Stimulated activated CD8-positive, alpha-beta memory T cell treated with anti-CD3 and anti-CD28 coated beads, Interleukin-12 subunit alpha, Interleukin-12 subunit beta, amount 100 ng/mL, for 24 hours (primary cell): ENCODE measurements around the gene PHAX.
A peak's percentile ranks its signal among the peaks of the same experiment; 100 is the strongest.
"Not testable (repeated sequence)": the region's sequence is repeated elsewhere in the genome, so short reads cannot be mapped to it uniquely, and the experiment has no call there.

ENCODE experiments used
- DNase-seq: peaks from one replicate; pipeline ENCODE4 v3.0.0-alpha.2; 2020; ENCODE audit errors: extremely low read depth

PHAX gene, protein sequence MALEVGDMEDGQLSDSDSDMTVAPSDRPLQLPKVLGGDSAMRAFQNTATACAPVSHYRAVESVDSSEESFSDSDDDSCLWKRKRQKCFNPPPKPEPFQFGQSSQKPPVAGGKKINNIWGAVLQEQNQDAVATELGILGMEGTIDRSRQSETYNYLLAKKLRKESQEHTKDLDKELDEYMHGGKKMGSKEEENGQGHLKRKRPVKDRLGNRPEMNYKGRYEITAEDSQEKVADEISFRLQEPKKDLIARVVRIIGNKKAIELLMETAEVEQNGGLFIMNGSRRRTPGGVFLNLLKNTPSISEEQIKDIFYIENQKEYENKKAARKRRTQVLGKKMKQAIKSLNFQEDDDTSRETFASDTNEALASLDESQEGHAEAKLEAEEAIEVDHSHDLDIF

DNA sequence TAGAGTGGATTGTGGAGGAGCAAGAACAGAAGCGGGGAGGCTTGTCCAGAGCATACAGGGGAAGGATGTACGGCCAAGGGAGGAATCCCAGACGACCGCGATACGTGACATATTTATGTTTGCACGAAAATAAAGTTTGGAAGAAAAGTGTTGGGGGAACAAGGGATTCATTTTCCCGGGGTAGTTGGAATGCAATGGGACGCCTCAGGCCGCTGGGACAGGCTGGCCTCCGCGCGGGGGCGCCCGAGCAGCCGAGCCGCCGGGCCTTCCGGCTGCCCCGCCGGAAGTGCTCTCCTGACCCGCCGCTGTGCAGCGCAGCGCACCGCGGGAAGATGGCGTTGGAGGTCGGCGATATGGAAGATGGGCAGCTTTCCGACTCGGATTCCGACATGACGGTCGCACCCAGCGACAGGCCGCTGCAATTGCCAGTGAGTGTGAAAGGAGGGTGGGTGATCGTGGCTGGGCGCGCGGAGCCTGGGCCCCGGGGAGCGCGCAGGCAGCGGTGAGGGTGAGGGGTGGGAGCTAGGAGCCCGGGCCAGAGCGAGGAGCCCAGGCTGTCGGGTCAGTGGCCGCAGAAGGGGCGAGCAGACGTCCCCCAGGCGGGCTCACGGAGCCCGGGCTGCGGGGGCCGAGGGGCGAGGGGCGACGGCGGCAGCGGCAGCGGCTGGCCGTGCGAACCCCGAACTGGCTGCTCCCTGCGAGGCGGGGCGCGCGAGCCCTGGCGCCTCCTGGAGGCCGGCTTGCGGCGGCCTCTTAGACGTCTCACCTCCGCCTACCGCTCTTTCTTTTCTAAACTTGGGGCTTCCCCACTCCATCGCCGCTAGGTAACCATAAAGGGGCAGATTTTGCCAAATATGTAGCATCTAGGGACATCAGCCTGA is at the start of gene PHAX:
Gene PHAX (plus strand): TSS at position 317 of the 881 bp plus-strand sequence. CDS start 16 bp downstream, at position 333.
- DNase-seq = peak; percentile 39

DNA sequence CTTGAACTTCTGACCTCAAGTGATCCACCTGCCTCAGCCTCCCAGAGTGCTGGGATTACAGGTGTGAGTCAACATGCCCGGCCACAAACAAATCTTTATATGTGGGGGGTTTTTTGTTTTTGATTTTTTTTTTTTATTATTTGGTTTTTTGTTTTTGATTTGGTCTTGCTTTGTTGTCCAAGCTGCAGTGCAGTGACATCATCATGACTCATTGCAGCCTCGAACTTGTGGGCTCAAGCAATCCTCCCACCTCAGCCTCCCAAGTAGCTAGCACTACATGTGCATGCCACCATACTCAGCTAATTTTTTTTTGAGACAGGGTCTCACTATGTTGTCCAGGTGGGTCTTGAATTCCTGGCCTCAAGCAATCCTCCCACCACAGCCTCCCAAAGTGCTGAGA is 48.1 kb upstream of the PHAX start:
- DNase-seq = no peak

DNA sequence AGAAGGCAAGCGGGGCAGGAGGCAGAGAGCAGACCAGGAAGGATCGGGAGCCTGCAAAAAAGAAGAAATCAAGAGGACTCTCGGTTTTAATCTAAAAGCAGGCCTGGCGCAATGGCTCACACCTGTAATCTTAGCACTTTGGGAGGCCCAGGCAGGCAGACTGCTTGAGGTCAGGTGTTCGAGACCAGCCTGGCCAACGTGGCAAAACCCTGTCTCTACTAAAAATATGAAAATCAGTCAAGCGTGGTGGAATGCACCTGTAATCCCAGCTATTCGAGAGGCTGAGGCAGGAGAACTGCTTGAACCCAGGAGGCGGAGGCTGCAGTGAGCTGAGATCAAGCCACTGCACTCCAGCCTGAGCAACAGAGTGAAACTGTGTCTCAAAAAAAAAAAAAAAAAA is 45.6 kb upstream of the PHAX start:
- DNase-seq = not testable (repeated sequence)

DNA sequence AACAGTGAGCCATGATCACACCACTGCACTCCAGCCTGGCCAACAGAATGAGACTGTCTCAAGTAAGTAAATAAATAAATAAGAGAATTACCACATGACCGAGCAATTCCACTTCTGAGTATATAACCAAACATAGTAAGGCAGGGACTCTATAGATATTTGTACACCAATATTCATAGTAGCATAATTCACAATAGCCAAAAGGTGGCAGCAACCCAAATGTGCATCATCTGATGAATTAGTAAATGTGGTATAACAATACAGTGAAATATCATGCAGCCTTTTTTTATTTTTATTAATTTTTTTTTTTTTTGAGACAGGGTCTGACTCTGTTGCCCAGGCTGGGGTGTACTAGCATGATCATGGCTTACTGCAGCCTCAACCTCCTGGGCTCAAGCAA is 38.8 kb upstream of the PHAX start:
- no peak for DNase-seq

DNA sequence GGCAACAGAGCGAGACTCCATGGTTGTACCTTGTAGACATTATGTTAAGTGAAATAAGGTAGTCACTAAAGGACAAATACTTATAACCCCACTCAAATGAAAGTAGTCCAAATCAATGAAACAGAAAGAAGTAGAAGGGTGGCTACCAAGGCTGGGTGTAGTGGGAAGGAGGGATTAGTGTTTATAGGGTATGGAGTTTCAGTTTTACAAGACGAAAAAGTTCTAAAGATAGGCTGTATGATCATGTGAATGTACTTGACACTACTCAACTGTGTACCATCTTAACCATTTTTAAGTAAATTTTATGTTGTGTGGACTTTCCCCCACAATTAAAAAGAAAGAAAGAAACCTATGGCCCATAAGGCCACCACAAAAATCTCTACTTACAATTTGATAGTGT is 37.9 kb upstream of the PHAX start:
- DNase-seq = no peak

DNA sequence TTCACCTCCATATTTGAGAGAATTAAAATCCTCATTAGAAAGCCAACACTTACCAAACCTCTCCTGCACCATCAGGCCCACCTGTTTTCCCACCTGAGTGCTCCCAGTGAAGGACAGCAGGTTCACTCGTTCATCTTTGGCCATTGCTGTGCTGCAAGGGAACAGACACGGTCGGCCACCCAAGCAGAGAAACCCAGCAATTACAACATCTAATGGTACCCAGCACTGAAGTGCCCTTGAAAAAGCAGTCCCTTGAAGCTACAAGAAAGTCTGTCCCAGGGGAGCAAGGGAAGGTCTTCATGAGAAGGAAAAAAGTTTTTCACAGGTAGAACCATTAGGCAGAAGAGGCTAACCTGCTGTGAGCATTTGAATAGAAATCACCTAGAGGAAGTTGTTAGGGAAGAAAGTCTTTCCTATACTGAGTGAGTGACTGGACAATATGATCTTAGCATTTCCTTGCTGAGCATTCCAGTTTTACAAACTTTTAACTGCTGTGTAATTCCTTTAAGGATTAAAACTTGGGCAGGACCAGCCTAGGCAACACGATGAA is 32.5 kb upstream of the PHAX start:
- no peak for DNase-seq

DNA sequence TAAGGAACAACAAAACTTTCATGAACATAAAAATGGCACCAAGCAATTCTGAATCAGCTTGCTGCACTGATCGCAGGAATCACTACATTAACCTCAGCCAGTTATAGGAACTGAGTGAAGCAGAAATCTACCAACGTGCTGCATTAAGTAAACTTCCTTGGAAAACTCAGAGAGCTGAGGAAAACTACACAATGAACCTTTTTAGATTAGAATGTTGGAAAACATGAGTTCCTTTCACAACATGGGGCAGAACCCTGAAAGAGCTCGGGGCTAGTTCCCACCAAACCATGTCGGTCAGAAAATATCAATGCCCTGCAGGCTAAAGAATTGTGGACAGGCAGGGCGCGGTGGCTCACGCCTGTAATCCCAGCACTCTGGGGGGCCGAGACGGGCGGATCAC is 25.1 kb upstream of the PHAX start:
- DNase-seq = no peak

DNA sequence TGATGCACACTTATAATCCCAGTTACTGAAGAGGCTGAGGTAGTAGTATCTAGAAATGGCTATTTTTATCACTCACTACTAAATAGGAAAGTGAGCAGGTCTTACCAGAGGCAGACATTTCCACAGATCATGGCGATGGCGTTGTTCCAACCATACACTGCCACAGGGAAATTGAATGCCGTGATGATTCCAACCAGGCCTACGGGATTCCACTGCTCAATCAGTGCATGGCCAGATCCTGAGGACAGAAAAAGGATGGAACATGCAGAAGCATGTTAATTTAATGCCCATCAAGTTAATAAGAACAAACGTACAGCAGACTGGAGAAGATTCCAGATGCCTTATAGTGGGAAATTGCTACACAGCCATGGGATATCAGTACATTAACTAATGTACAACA is 23.8 kb upstream of the PHAX start:
- DNase-seq = no peak

DNA sequence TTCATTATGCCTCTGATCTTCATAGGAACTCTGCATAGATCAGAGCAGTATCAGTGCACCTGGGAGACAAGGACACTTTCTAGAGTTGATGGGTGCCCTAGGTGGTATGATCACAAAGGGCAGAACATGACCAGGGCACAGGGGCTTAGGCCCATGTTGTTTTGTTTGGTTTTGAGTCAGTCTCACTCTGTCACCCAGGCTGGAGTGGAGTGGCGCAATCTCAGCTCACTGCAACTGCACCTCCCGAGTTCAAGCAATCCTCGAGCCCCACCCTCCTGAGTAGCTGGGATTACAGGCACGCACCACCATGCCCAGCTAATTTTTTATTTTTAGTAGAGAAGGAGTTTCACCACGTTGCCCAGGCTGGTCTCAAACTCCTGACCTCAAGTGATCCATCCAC is 23.3 kb upstream of the PHAX start:
- DNase-seq = no peak

DNA sequence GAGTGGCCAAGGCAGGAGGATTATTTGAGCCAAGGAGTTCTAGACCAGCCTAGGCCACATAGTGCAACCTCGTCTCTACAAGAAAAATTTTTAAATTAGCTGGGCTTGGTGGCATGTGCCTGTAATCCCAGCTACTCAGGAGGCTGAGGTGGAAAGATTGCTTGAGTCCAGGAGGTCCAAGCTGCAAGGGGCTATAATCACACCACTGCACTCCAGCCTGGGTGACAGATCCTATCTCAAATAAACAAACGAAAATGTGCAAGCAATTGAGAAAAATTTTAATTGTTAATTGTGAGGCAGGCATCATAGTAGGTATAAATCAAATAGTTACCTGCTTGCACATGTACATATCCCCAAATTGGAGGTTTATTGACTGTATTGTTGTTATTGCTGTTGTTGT is 21.0 kb upstream of the PHAX start:
- no peak for DNase-seq

DNA sequence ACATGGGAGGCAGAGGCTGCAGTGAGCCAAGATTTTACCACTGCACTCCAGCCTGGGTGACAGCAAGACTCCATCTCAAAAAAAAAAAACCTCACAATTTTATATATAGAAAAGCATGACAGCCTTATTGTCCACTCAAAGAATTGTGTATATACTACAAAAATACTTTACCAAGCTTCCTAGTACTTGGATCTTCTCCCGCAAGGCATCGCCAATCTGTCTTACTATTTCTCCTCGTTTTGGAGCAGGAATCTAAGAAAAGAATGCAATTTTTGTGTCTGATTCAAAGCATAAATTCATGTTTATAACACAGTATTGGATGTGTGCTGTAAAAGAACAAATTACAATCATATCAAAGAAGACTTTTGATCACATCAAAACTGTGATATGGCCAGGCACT is 17.0 kb upstream of the PHAX start:
- DNase-seq = no peak

DNA sequence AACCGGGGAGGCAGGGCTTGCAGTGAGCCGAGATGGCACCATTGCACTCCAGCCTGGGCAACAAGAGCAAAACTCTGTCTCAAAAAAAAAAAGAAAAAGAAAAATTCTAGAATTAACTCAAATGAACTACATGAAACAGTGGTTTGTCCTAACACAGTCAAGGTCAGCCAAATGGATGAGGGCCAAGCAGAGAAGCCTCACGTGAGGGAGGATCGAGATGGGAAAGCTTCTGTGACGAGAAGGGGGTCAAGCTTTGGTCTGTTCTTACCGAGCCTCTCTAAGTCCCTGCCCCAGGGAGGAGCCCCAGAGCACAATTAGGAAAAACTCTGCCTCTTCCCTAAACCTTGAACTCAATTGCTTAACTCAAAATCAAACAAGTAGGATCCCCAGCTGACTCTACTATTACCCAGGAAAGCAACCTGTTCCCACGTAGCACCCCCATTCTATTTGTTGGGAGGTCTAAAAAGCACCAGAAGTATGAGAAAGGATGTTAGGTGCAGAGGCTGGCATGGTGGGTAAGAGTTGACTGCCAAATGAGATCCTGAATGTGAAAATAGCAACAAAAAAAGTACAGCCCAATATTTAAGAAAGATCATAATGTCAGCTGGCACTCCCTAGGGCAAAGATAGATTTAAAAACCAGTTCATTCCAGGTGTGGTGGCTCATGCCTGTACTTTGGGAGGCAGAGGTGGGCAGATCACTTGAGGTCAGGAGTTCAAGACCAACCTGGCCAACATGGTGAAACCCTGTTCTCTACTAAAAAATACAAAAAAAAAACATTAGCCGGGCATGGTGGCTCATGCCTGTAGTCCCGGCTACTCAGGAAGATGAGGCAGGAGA is 13.0 kb upstream of the PHAX start:
- no peak for DNase-seq

DNA sequence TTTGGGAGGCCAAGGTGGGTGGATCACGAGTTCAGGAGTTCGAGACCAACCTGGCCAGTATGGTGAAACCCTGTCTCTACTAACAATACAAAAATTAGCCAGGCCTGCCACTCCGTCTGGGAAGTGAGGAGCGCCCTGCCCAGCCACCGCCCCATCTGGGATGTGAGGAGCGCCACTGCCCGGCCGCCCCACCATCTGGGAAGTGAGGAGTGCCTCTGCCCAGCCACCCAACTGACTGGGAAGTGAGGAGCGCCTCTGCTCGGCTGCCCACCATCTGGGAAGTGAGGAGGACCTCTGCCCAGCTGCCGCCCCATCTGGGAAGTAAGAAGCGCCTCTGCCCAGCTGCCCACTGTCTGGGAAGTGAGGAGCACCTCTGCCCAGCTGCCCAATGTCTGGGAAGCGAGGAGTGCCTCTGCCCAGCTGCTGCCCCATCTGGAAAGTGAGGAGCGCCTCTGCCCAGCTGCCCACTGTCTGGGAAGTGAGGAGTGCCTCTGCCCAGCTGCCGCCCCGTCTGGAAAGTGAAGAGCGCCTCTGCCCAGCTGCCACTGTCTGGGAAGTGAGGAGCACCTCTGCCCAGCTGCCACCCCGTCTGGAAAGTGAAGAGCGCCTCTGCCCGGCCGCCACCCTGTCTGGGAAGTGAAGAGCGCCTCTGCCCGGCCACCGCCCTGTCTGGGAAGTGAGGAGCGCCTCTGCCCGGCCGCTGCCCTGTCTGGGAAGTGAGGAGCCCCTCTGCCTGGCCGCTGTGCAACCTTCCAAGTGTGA is 11.0 kb upstream of the PHAX start:
- no peak for DNase-seq

DNA sequence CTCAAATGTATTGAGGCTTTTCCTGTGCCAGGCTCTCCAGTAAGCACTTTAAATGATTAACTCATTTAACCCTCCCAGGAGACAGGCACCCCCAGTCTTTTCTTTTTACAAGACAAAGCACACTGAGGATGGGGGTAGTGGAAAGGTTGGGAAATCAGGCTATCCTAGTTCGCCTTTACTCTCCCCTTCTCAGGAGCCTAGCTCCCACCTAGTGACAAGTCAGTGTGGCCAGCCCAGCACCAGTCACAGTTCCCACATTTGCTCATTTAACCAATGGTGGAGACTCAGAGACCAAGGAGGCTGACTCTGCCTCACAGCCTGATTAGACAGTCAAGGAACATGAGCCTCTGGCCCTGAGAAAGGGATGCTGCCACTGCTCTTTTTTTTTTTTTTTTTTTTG is 9.2 kb upstream of the PHAX start:
- DNase-seq = no peak

DNA sequence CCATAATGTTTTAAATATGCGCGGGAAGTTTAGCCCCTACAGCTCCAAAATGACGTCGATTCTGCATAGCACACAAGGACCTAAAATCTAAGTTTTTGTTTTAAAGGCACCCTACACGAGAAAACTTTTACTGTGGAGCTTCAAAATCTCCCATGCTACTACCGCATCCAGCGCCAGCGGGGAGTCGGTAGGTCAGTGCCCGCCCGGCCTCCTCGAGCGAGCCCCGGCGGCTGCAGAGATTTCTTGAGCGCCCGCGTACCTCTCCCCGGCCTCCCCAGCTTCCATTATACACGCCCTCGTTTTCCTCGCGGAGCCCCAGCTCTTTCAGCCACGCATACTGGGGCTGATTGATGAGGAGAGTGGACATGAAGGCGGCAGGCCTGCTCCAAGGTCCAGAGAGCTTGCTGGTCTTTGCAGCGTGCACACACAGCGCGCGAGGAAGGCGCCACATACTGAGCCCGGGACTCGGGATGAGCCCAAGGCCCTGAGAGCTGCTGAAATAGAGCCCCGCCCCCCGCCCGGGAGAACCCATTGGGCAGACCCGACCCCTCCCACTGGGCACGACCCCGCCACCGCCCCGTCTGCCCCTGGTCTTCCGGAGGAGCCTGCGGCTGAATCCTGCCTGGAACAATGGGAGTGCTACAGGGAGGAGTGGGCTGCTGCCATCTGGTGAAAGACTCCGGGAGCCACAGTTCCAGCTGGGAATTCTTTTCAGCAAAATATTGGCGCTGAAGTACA is 5.8 kb upstream of the PHAX start, which contains the start of gene ALDH7A1:
Gene ALDH7A1 (minus strand): TSS at position 472 of the 738 bp plus-strand sequence. CDS start 21 bp downstream, at position 451.
- no peak for DNase-seq

DNA sequence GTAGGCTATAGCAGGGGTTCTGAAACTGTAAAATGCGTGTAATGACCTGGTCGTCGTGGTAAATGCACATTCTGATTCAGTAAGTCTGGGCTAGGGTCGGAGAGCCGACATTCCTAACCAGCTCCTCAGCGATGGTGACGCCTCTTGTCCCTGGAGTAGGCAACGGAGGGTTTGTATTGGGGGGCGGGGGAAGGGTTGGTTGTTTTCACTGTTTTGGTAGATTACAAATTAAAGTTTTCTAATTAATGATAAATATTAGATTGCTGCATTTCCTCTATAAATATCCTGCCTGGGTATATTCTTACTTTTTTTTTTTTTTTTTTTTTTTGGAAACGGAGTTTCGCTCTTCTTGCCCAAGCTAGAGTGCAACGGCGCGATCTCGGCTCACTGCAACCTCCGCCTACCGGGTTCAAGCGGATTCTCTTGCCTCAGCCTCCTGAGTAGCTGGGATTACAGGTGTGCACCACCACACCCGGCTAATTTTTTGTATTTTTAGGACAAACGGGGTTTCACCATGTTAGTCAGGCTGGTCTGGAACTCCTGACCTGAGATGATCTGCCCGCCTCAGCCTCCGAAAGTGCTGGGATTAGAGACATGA is 5.2 kb upstream of the PHAX start:
- no peak for DNase-seq

DNA sequence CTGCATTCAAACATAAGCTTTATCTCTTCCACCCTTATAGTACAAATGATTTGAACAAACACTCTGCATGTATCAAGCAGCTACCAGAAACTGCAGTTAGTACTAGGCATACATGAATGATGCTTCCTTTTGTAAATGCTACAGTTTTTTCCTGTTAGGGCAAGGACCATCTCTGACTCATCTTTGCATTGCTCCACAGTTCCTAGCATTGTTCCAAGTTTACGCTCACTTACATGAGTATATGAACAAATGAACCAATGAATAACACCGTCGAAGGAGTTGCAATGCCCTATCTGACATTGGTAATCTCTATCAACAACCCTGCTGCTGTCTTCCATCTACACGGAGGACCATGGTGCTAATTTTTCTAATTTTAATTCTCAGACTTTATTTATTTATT is 3.6 kb upstream of the PHAX start:
- no peak for DNase-seq

DNA sequence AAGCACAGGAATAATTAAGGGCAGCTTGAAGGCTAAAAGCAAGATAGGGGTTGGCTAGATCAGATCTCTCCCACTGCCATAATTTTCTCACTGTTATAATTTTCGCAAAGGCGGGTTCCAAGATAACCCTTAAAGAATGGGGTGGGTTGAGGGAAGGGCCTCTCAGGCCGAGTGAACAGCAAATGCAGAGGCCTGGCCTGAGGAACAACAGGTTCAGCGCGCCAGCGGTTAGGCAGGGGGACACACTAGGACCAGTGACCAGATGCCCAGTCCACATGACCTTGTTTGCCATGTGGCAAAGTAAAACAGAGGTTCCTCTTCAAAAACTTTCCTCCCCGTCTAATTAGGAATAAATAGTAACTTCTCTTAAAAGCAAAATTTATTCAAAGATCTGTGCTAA is 1.2 kb upstream of the PHAX start:
- DNase-seq = no peak

DNA sequence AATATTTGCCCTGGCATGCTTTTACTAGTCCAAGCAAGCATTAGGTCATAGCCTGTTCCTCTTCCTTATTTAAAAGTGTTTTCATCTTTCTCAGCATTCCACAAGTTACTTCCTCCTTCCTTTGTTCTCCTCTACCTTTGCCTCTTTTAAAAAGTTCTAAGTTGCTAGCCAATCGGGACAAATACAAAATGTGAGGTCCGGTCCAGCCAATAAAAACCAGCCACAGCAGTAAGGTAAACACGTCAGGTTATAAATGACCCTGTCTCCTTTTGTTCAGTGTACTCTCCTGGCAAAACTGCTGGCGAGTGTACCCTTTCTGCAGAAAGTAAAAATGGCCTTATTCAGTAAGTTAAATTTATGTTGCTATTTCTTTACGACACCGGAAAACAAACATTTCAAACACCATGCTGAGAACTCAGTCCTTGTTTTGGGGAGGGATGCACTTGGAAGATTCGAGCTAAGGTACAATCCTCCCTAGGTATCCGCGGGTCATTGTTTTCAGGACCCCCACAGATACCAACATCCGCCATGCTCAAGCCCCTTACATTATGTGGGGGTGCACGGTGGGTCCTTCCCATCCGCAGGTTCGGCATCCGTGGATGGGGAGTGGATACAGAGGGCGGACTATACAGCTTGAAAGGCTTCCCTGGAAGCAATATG is 646 bp upstream of the PHAX start:
- not testable (repeated sequence) for DNase-seq
